Body of pancreas (tissue), 4 donors: ENCODE measurements around the gene C11orf54. TPM values are rescaled to one million over a fixed set of nuclear protein-coding genes. Genes with fewer than 3 reads are reported as not detected.

ENCODE experiments used
- ATAC-seq: fragments of 150-250 bp; one replicate; pipeline ENCODE4 v1.9.1; 2016
- DNase-seq, 4 donors: peaks; one replicate each; pipeline ENCODE4 v3.0.0-alpha.2; 2019
- H3K27ac ChIP-seq, 4 donors: fragments of 200-600 bp; sonication (generic); 1 replicate in 3 of 4; 2 replicates in 1 of 4; pipeline versions ENCODE4 v1.5.1 to v1.6.1; 2016 to 2019; ENCODE audit warnings: mild to moderate bottlenecking in 1 of 4, mixed read lengths in 1 of 4, moderate library complexity in 1 of 4
- H3K27me3 ChIP-seq, 2 donors: fragments of 200-600 bp; sonication (generic); one replicate each; pipeline ENCODE4 v1.6.0; 2016; ENCODE audit warnings: mild to moderate bottlenecking in 1 of 2
- H3K36me3 ChIP-seq, 2 donors: fragments of 200-600 bp; sonication (generic); replicated peaks in 1 of 2; 2 replicates each; pipeline ENCODE4 v1.5.1; 2016; ENCODE audit warnings: low read depth in 2 of 2; ENCODE audit not compliant: insufficient read depth in 1 of 2
- H3K4me1 ChIP-seq: fragments of 200-600 bp; sonication (generic); one replicate; pipeline ENCODE4 v1.6.0; 2016
- H3K4me3 ChIP-seq, 2 donors: fragments of 200-600 bp; sonication (generic); 1 replicate in 1 of 2; 2 replicates in 1 of 2; pipeline ENCODE4 v1.5.1; 2016 to 2019
- H3K9me3 ChIP-seq, 3 donors: fragments of 200-600 bp; sonication (generic); 1 replicate in 2 of 3; 2 replicates in 1 of 3; pipeline ENCODE4 v1.5.1; 2016
- CTCF ChIP-seq, 7 experiments: fragments of 450-650 bp in 4 of 7; fragments of 200-600 bp in 3 of 7; sonication (generic) in 3 of 7; IDR thresholded peaks; one replicate each; pipeline ENCODE4 v1.5.1; 2016 to 2019; ENCODE audit warnings: antibody characterized with exemption in 7 of 7
- POLR2A ChIP-seq, 3 donors: fragments of 450-650 bp; IDR thresholded peaks; one replicate each; pipeline ENCODE4 v1.6.1; 2016; ENCODE audit warnings: antibody characterized with exemption in 3 of 3, mild to moderate bottlenecking in 2 of 3
- WGBS, 2 donors: methylation state at CpG; one replicate each; pipeline ENCODE4 v1.1.5; 2017; 5-methylcytosine and 5-hydroxymethylcytosine counted together
- intact Hi-C: fragments of 100-400 bp; cut with DNase I; formaldehyde crosslinking; loops from one replicate; pipeline ENCODE4 v1.15.1; 2023
- total RNA-seq, 2 donors: library from RNA; depleted of rRNA; stranded (reverse); fragments of >200 nt; gene quantifications; one replicate each; pipeline ENCODE4 v1.1.0, GENCODE V29; 2016

C11orf54 gene
- total RNA-seq, 2 donors from 2014 or later, result 29.0 to 45.7 TPM

- WGBS, 2 donors, result 88 to 92% methylated on average over 3 of the region's 3 CpGs
- intact Hi-C loops, result no loop called here
- H3K36me3 ChIP-seq, result peaks cover 0 to 15% of the 10 kb centered on the region in 2 donors
- TF ChIP-seq CTCF (IDR thresholded peaks at IDR 0.05) (no peak), POLR2A (IDR thresholded peaks at IDR 0.05) (no peak)
- H3K27me3 ChIP-seq, result no peaks in the 10 kb centered on the region
- H3K4me1 ChIP-seq, result no peaks in the 10 kb centered on the region
- no peak for ATAC-seq
- H3K4me3 ChIP-seq, result no peak overlapping the region
- H3K9me3 ChIP-seq, result no peaks in the 10 kb centered on the region
- DNase-seq, result no peak
- no peak overlapping the region for H3K27ac ChIP-seq
Measured at GRCh38 chr11:93700830-93701229, 40.6 kb upstream of the C11orf54 start.

- H3K27me3 ChIP-seq, result no peaks in the 10 kb centered on the region
- 91 to 98% methylated on average over 2 of the region's 2 CpGs for WGBS, 2 donors
- no peak overlapping the region for H3K4me3 ChIP-seq
- ATAC-seq (no peak), DNase-seq (no peak)
- H3K27ac ChIP-seq, result no peak overlapping the region
- no peak for TF ChIP-seq CTCF (IDR thresholded peaks at IDR 0.05)
- no peak for TF ChIP-seq POLR2A (IDR thresholded peaks at IDR 0.05)
- H3K4me1 ChIP-seq, result no peaks in the 10 kb centered on the region
- H3K36me3 ChIP-seq, result peaks cover 4 to 7% of the 10 kb centered on the region in 2 donors
- H3K9me3 ChIP-seq, result no peaks in the 10 kb centered on the region
- intact Hi-C loops, result no loop called here
Measured at GRCh38 chr11:93704237-93704636, 37.2 kb upstream of the C11orf54 start.

GRCh38 chr11:93710239-93710638 is 31.2 kb upstream of the C11orf54 start:
- no peak for DNase-seq
- Histone ChIP-seq H3K27me3 (no peaks in the 10 kb centered on the region), H3K4me1 (no peaks in the 10 kb centered on the region), H3K9me3 (no peaks in the 10 kb centered on the region), H3K36me3 (peaks cover 5 to 9% of the 10 kb centered on the region in 2 donors), H3K27ac (no peak overlapping the region), H3K4me3 (no peak overlapping the region)
- 86 to 100% methylated on average over 1 of the region's 1 CpG for WGBS, 2 donors
- intact Hi-C loops, result no loop called here
- ATAC-seq, result no peak
- no peak for TF ChIP-seq CTCF (IDR thresholded peaks at IDR 0.05)
- TF ChIP-seq POLR2A (IDR thresholded peaks at IDR 0.05), result no peak

- DNase-seq, result no peak
- no peak for TF ChIP-seq CTCF (IDR thresholded peaks at IDR 0.05)
- TF ChIP-seq POLR2A (IDR thresholded peaks at IDR 0.05), result no peak
- no peaks in the 10 kb centered on the region for H3K9me3 ChIP-seq
- no peak overlapping the region for H3K27ac ChIP-seq
- no peak overlapping the region for H3K4me3 ChIP-seq
- H3K4me1 ChIP-seq, result no peaks in the 10 kb centered on the region
- H3K36me3 ChIP-seq, result peaks cover 5% of the 10 kb centered on the region in 2 donors
- H3K27me3 ChIP-seq, result no peaks in the 10 kb centered on the region
- ATAC-seq, result no peak
- intact Hi-C loops, result no loop called here
Measured at GRCh38 chr11:93712678-93713077, 28.8 kb upstream of the C11orf54 start.

GRCh38 chr11:93715797-93716396 is 25.6 kb upstream of the C11orf54 start:
- no peak overlapping the region for H3K27ac ChIP-seq
- WGBS, 2 donors, result 87 to 100% methylated on average over 3 to 4 of the region's 4 CpGs

More at GRCh38 chr11:93715797-93716396, 25.6 kb upstream of the C11orf54 start:
- ATAC-seq, result no peak
- intact Hi-C loops, result no loop called here
- Histone ChIP-seq H3K4me1 (no peaks in the 10 kb centered on the region), H3K27me3 (no peaks in the 10 kb centered on the region), H3K36me3 (no peaks in the 10 kb centered on the region), H3K4me3 (no peak overlapping the region), H3K9me3 (no peaks in the 10 kb centered on the region)
- no peak for DNase-seq
- TF ChIP-seq CTCF (IDR thresholded peaks at IDR 0.05) (no peak), POLR2A (IDR thresholded peaks at IDR 0.05) (no peak)
